ENCODE measurements around the gene MRFAP1.
"Not testable (repeated sequence)": the region's sequence is repeated elsewhere in the genome, so short reads cannot be mapped to it uniquely, and the experiment has no call there.

The MRFAP1 gene

DNA sequence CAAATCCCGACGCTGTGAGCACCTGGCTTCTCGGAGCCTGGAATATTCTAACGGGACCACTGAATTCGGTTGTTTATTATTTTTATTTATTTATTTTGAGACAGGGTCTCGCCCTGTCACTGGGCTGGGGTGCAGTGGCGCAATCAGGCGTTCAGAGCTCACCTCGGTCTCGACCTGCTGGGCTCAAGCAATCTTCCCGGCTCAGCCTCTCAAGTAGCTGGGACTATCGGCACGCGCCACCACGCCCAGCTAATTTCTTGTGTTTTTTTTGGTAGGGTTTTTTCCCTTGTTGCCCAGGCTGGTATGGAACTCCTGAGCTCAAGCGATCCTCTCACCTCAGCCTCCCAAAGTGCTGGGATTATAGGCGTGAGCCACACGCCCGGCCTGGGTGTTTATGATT is 31.6 kb downstream of the MRFAP1 start:
- no peak for DNase-seq

DNA sequence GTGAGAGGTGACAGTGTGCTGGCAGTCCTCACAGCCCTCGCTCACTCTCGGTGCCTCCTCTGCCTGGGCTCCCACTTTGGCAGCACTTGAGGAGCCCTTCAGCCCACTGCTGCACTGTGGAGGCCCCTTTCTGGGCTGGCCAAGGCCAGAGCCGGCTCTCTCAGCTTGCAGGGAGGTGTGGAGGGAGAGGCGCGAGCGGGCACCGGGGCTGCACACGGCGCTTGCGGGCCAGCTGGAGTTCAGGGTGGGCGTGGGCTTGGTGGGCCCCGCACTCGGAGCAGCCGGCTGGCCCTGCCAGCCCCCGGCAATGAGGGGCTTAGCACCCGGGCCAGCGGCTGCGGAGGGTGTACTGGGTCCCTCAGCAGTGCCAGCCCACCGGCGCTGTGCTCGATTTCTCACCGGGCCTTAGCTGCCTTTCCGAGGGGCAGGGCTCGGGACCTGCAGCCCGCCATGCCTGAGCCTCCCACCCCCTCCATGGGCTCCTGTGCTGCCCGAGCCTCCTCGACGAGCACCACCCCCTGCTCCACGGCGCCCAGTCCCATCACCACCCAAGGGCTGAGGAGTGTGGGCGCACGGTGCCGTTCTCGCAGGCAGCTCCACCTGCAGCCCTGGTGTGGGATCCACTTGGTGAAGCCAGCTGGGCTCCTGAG is 32.2 kb downstream of the MRFAP1 start:
- not testable (repeated sequence) for DNase-seq

DNA sequence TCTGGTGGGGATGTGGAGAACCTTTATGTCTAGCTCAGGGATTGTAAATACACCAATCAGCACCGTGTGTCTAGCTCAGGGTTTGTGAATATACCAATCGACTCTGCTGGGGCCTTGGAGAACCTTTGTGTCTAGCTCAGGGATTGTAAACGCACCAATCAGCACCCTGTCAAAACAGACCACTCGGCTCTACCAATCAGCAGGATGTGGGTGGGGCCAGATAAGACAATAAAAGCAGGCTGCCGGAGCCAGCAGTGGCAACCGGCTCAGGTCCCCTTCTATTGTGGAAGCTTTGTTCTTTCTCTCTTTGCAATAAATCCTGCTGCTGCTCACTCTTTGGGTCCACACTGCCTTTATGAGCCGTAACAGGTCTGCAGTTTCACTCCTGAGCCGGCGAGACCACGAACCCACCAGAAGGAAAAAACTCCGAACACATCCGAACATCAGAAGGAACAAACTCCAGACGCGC is 32.7 kb downstream of the MRFAP1 start:
- not testable (repeated sequence) for DNase-seq

DNA sequence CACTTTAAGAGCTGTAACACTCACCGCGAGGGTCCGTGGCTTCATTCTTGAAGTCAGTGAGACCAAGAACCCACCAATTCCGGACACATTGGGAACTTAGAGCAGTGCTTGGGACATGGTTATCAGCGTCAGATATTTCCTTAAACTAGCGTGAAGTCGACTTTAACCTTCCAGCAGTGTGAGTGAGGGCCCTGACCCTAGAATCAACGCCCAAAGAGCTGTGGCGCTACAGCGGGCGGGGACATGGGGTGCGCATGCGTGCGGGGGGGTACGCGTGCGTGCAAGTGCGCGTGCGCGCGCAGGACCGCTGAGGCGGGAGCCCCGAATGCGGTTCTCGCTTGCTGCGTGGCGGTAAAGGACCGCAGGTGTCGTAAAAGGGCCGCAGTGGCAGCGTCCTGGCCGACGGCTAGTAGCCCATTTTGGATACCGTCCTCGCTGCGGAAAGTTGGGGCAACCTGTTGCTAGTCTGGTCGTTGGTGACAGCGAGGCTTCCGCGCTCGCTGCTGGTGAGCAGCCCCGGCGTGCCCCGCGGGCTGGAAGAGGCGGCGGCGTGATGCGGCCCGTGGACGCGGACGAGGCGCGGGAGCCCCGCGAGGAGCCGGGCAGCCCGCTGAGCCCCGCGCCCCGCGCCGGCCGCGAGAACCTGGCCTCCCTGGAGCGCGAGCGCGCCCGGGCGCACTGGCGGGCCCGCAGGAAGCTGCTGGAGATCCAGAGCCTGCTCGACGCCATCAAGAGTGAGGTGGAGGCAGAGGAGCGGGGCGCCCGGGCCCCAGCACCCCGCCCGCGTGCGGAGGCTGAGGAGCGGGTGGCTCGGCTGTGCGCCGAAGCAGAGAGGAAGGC is 33.4 kb downstream of the MRFAP1 start:
- peak; percentile 85 for DNase-seq

DNA sequence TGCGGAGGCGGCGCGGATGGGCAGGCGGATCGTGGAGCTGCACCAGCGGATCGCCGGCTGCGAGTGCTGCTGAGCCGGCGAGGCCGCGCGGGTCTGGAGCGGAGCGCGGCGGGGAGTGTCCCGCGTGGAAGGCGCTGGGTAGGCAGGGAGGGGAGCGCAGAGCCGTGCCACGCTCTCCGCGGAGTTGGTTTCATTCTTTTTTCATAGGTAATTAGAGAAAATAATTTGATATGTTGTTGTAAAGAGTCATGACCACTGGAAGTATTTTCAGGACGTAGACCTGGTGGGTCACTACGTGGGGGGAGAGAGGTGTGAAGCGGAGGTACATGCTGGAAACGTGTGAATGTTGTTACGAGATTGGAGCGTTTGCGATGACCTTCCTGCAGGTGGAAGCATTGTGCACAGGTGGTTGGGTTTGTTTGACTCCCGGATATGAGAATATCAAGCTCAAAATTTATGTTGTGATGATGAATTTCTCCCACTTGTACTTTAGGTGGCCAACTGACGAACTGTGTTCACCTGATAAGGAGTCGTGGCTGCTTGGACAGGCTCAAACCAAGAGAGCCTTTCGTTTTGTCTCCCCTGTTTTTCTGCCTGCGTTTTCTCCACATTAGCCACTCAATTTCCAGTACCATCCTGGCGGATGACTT is 34.1 kb downstream of the MRFAP1 start:
- DNase-seq: no peak

DNA sequence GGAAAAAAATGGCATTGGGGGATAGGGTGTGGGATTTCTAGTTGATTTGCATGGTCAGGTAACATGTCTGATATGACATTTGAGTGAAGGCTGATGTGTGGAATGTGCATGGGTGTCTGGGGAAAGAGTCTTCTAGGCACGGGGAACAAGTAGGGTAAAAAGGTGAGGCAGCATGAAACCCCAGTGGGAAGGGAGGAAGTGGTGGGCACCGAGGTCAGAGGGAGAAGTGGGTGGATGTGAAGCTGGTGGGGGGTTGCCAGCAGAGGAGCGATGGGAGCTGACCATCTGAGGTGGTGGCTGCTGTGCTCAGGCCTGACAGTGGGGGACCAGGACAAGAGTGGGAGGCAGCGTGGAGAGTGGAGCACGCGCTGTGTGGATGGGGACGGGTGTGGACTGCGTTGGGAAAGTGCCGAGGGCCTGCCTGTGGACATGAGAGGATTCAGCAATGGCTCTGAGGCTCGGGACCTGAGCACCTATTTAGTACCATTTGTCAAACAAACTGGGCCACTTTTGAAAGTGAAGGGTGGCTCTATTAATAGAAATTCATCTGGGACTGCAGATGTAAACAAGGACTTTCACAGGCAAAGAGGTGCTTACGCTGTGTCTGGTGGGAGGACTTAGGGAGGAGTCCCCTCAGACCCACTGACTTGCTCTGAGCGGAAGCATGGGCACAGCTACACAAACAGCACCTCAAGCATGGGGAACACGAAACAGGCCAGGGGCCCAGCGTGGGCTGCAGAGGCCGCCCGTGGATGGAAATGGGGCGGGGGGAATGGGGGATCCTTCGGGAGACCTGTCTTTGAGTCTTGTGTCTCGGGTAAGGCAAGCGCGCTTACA is 36.5 kb downstream of the MRFAP1 start:
- DNase-seq: no peak

DNA sequence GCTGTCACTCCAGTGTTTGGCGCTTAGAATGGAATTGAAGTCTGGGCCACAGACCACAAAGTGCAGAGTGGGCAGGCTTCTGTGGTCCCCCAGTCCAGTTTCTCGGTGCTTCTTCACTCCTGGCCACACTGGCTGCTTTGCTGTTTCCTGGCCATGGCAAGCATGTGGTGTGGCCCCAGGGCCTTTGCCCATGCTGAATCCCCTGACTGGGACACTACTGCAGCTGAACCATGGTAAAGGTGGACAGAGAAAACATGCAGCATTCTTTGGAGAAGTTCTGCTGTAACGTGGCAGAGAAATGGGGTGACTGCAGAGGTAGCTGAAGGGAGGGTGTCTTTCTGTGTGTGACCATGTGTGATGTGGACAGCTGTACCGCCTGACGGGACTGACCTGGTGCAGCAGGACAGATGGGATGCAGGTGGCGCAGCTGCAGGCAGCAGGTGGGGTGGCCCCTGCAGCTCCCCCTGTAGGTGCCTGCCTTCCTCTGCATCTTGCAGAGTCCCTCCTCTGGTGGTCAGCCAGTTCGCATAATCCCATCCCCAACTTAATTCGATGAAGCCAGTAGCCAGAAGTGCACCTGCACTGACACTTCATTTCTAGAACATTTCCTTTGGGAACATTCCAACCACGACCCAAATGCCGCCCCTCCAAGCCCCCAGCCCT is 40.0 kb downstream of the MRFAP1 start:
- no peak for DNase-seq

DNA sequence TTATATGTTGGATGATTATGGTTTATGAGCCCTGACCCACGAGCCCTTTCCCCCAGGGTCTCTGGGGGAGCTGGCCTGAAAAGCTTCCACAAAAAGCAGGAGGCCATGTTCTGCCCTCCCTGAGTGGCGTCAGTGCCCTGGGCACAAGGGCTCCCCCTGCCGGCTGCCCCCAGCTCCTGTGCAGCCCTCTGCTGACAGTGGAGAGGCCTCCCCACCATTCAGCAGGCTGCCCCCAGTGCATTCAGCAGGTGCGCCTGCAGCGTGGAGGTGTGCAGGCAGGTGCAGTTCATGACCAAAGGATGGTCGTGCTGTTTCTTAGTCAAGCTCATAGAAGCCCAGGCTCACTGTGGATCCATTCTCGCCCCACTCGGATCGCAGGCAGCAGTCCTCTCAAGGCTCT is 40.7 kb downstream of the MRFAP1 start:
- DNase-seq: no peak

DNA sequence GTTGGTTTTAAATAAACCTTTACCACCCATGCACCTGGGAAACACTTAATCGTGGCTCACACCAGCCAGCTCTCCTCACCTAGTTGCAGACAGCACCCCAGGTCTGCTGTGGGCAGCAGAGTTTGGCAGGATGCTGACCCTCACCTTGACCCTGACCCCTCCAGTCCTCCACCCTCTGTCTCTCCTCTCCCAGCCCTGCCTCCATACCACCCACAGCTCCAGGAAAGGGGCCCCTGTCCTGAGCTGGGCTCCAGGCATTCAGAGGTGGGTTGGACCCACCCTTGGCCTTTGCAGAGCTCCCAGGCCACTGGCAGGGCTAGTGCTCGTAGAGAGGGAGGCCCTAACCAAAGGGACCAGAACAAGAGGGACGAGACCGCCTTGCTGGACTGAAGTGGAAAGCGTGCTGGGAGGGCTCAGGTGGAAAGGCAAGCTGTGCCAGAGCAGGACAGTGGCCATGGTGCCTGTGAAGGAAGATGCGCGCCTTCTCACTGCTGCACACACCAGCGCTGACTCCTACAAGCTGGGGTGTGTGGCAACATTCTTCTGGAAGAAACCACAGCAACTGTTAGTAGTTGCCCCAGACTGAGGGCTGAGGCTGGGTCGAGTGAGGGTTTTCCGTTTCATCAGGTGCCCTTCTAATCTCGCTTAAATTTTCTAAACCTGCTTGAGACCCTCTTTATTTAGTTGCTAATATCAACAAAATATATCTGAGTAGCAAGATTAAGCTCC is 42.5 kb downstream of the MRFAP1 start:
- DNase-seq: no peak

DNA sequence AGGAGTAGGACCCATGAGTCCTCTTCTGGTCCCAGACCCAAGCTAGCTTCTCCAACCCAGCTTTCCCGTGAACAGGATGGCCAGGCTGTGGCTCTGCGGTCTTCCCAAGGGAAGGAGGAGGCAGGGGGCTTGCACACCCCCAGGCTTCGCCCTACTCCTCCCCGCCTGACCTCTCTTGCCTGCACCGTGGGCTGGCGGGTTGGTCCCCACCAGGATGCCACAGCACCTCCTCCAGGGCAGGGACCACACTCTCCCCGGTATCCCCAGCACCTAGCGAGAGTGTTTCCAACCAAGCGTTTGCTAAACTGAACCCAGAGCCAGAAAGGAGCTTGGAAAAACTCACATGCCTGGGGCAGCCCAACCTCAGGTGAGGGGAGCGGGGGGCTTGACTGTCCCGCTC is 44.2 kb downstream of the MRFAP1 start:
- DNase-seq: no peak

DNA sequence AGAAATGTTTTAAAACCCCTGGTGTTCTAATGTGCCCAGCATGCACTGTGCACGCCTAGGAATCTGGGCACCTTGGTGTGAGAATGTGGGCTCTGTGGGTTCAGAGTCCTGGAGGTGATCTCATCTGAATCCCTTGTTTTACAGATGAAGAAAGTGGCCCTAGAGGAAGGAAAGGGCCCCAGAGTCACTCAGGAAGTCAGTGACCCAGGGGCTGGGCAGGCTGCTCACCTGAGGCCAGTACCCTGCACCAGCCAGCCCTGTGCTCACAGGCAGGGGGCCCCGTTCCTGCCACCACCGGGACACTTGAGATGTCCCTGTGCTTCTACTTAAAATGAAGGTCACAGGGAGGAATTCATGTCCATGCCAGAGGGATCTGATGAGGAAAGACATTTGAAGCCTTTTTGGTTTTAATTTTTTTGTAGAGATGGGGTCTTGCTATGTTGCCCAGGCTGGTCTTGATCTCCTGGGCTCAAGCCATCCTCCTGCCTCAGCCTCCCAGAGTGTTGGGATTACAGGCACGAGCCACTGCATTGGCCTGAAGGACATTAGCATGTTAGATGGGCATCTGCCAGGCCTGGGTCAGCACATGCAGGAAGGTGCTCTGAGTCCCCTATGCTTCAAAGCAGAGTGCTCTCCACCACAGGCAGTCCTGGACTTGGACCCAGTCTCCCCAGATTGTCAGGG is 45.8 kb downstream of the MRFAP1 start:
- DNase-seq: no peak

DNA sequence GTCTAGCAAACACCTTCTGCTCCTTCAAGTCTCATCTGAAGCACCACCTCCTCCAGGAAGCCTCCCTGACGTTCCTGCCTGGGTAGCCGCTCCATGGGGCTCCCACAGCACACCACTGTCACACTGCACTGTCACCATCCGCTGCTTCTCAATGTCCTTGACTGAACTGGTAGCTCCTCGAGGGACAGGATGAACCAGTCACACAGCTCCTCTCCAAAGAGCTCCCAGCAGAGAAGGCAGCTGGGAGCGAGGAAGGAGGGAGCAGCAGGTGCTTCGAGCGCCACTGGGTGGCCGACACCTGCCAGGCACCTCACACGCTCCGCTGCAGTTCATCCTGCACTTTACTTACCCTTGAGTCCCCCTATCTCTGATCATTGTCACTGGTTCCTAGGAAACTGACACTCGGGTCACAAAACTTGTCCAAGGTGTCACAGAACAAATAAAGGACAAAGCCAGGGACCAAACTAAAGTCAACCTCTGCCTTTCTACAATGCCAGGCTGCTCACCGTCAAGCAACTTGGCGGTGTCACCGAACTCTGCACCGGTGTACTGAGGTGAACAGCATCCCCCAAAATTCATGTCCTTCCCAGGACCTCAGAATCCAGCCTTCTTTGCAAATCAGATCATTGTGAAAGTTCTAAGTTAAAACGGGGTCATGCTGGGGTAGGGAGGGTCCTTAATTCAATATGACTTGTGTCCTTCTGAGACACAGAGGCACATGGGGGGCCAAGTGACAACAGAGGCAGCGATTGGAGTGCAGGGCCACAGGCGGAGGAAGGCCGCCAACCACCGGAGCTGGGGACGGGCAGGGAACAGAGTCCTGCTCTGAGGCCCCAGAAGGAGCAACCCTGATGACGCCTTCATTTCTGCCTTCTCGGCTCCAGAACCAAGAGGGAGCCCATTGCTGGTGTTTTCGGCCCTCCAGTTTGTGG is 47.7 kb downstream of the MRFAP1 start:
- no peak for DNase-seq

DNA sequence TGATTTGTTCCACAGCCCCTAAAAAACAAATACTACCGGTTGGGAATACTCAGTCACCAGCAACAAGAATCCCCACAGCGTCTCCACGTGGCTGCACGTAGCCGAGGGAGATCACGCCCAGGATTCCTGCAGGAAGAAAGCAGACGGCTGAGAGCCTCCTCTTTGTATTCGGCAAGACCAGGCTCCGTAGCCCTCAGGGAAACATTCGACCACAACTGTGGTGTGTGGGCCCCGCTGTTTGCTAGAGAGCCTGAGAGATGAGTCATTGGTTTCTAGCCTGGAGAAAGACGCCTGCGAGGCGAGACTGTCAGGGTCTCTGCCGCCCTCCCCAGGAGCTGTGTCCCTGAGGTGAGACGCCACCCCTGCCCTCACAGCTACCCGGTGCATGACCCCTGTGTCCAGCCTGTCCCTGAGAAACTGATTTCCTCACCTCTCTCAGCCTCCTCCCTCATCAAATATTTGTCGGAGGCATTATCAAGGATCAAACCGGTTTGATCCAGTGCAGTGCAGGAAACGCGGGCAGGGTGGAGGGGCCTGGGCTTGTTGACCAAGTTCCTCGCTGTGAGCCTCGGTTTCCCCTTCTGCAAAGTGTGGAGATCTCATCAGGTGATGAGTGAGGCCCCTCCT is 48.5 kb downstream of the MRFAP1 start:
- DNase-seq: peak; percentile 75

DNA sequence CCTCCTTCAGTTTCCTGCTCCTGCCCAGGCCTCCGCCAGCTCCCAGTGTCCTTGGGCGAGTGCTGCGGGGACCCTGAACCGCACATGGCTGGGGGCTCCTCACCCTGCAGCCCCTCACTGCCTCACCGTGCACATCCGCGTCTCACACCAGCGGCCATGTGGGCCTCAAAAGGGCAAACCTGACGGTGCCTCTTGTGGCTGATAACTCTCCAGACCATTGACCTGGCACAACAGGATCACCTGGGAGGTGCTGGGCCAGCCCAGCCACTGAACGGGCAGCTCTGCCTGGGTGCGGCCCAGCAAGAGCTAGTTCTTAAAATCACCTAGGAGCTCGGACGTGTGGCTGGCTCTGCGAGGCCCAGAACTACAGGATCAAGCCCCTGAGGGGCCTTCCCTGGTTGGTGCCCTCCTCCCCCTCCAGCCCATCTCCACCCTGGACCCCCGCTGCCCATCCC is 49.0 kb downstream of the MRFAP1 start:
- no peak for DNase-seq
